Activated gamma-delta T cell (primary cell): ENCODE data around the gene BLVRB.
"Not testable (repeated sequence)": the region's sequence is repeated elsewhere in the genome, so short reads cannot be mapped to it uniquely, and the experiment has no call there.

Experiments
- DNase-seq: peaks from one replicate; lab custom pipeline; 2025; lab: John Stamatoyannopoulos, UW
- total RNA-seq, 2 donors: gene quantifications; one replicate each; lab custom pipeline; 2026; lab: John Stamatoyannopoulos, UW

Gene BLVRB
- total RNA-seq: 5.7 to 7.8 reads per million in 2 donors

DNA sequence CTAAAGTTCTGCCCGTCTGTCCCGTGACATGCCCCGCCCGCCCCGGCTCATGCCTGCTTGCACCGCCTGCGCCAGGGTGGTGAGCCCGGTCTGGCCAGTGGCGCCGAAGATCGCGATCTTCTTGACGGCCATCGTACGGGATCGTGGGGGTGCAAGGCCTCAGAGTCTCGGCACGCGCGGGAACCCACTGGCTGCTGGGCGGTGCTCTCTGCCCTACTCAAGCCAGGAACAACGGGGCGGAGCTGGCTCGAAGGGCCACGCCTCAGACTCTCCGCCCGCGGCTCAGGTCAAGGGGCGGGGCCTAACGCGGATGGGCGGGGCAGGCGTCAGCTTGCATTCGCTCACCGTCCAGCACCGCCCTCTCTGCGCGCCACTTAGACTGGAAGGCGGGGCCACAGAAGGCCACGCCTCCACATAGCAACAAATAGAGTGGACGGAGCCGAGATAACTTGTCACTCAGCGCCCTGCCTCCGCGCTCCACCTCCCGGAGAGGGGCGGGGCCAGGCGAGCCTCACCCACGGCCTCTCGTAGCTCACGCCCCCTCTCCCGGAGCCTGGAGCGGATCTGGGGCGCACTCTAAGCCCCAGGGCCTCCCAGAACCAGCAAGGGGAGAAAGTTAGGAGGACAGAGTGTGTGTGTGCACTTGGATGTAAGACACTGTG lies at the start of gene BLVRB:
Gene BLVRB, minus strand, starts transcription at position 189 of the 662 bp plus-strand sequence. Its CDS starts 57 bp downstream, at position 132.
- peak; percentile 97 for DNase-seq

DNA sequence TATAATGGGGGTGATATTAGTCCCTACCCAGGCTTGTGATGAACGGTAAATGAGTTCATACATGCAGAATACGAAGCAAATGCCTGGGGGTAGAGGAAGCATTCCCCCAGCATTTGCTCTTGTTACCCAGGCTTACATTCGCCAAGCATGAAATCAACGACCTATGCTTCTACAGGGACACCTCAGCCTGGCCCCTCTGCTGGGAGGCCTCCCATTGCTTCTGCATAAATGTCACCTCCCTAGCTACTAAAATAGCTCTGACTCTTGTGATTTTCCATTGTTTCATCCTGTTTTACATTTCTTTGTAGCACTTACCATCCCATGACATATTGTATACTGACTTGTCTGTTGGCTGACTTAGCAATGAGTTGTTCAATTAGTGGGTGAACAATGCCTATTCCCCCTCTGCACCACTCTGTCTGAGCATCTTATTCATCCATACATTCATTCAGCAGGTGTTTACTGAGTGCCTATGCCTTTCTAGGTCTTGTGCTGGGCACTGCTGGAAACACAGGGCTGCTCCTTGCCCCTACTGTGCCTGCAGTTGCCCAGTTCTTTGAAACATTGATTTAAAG lies 48.3 kb upstream of the BLVRB start:
- no peak for DNase-seq

DNA sequence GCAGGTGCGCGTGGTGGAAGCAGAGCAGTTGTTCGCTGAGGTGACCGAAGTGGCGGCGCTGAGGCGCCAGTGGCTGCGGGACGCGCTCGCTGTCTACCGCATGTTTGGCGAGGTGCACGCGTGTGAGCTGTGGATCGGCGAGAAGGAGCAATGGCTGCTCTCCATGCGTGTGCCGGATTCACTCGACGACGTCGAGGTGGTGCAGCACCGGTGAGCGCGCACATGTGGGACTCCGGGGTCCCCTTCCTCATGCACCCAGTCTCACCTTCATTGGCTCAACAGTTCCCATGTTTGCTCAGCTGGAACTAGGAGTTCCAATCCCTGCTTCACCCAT lies 47.8 kb upstream of the BLVRB start:
- no peak for DNase-seq

DNA sequence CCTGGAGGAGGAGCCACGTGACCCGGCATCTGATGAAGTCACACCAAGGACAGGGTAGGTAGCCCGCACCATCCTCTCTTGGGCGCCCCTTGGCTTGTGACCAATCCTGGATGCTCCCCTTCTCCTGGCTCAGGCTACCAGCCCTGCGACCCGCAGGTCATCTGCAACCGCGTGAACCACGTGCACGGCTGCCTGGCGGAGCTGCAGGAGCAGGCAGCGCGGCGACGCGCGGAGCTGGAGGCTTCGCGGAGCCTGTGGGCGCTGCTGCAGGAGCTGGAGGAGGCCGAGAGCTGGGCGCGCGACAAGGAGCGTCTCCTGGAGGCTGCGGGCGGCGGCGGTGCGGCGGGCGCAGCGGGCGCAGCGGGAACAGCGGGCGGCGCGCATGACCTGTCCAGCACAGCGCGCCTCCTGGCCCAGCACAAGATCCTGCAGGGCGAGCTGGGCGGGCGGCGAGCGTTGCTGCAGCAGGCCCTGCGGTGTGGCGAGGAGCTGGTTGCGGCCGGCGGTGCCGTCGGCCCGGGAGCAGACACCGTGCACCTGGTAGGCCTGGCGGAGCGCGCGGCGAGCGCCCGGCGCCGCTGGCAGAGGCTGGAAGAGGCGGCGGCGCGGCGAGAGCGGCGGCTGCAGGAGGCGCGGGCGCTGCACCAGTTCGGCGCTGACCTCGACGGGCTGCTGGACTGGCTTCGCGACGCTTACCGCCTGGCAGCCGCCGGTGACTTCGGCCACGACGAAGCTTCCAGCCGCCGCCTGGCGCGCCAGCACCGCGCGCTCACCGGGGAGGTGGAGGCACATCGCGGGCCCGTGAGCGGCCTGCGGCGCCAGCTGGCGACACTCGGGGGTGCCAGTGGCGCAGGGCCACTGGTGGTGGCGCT lies 47.2 kb upstream of the BLVRB start:
- no peak for DNase-seq

DNA sequence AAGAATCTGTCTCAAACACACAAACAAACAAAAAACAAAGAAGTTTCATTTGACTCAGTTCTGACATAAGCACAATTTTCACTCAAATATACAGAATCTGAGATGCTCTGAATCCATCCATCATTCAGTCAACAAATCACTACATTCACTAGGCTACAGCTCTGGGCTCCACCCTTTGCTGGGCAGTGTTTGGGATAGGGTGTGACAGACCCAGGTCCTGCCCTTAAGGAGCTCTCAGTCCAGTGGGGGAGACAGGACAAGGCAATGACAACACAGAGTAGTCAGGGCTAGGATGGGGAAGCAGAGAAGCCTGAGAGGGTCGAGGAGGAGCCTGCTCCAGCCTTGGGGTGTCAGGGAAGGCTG lies 46.5 kb upstream of the BLVRB start:
- no peak for DNase-seq

DNA sequence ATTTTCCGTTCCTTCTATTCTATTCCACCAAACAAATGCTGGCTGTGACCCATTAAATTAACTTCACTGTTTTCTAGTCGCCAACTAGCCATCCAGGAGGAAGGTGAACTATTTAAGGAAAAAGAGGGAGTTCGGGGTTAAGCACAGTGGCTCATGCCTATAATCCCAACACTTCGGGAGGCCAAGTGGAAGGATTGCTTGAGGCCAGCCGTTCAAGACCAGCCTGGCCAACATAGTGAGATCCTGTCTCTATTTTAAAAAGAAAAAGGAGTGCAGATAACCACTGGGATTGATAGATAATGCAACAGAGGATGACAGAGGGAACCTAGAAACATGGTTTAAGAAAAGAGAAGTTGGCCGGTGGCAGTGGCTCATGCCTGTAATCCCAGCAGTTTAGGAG lies 45.9 kb upstream of the BLVRB start:
- DNase-seq: no peak

DNA sequence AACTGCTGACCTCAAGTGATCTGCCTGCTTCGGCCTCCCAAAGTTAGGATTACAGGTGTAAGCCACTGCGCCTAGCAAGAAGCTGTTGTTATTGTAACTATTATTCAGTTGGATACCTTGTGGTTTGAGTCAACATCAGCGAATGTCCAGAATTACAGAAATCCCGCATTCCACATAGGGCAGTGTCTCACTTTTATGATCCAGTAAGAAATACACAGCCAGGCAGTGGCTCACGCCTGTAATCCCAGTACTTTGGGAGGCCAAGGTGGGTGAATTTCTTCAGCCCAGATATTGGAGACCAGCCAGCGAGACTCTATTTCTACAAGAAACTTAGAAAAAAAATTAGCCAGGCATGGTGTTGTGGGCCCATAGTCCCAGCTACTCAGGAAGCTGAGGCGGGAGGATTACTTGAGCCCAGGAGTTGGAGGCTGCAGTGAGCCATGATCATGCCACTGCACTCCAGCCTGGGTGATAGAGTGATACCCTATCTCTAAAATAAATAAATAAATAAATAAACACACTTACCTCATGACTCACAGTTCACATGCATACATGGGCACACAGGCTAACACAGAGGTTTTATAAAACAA lies 45.1 kb upstream of the BLVRB start:
- no peak for DNase-seq

DNA sequence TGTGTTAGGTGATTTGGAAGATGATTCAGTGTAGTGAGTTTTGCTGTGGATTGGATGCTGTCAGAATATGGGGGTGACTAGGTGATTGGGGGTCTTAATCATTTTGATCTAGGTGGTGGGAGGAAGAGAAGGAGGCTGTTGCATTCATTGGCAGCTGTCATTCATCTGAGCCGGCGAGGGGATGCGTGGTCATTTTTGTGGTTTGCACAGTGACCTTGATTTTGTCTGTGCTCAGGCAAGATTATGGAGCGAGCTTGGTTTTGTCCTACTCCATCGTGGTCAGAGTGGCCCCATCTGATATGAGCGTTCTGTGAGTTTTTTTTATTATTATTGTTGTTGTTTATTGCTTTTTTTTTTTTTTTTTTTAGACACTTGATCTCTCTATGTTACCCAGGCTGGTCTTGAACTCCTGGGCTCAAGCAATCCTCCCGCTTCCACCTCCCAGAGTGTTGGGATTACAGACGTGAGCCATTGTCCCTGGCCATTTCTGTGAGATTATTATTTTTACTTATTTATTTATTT lies 43.3 kb upstream of the BLVRB start:
- no peak for DNase-seq

DNA sequence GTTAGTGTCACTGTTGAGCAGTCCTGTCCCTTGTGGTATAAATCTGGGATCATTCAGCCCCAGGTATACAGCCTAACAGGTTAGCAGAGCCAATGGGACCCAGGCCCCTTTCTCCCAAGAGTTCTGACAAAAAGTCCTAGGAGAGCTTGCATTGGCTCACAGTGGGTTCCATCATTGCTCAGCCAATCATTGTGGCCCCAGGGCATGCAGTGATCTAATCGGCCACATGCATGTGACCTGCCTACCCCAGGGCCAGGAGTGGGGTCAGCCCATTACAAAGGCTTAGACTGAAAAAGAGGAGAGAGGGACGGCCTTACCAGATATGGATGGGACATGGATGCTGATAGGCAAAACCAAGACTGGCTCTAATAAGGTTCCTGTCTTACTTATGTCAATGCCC lies 42.3 kb upstream of the BLVRB start:
- no peak for DNase-seq

DNA sequence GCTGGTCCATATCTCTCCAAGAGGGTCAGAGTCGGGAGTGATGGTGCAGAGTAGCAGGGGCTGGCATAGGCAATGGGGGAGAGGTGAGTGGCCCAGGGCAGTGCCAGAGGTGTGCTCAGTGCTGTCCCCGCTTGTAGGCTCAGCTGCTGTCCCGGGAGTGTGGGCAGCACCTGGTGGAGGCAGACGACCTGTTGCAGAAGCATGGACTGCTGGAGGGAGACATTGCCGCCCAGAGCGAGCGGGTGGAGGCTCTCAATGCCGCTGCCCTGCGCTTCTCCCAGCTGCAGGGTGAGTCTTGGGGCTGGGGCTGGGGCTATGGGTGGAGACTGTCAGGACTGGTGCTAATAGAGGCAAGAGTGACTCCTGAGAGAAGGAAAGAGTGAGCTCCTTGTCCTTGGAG lies 40.6 kb upstream of the BLVRB start:
- DNase-seq: no peak

DNA sequence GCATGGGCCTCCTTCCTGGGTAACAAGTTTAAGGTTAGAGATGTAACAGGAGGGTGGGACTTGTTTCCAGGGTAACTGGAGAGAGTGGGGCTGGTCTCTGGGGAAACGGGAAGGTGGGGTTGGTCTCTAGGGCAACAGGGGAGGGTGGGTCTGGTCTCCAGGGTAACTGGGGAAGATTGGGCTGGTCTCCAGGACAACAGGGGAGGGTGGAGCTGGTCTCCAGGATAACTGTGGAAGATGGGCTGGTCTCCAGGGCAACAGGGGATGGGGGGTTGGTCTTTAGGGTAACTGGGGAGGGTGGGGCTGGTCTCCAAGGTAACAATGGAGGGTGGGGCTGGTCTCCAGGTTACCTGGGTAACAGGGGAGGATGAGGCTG lies 37.8 kb upstream of the BLVRB start:
- no peak for DNase-seq

DNA sequence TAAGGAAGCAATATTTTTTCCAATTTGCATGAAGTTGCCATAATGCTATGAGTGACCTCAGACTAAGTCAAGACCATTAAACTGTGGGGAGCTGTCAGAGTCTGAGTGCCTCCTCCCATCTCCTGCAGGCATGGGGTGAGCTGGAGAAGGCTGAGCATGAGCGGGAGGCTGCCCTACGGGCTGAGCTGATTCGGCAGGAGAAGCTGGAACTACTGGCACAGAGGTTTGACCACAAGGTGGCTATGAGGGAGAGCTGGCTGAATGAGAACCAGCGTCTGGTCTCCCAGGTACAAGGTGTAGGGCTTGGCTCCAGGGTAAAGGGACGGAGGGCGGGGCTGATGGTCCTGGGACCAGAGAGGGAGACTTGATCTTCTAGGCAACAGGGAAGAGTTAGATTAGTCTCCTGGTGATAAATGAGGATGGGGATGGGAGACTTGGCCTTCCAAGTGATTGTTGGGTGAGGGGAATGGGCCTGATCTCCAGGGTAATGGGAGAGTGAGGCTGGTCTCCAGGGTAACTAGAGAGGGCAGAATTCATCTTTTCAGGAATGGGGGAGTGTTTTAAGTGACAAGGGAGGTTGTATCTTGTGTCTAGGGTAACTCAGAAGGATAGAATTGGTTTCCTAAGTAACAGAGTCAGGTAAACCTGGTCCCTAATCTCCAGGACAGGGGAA lies 37.2 kb upstream of the BLVRB start:
- no peak for DNase-seq

DNA sequence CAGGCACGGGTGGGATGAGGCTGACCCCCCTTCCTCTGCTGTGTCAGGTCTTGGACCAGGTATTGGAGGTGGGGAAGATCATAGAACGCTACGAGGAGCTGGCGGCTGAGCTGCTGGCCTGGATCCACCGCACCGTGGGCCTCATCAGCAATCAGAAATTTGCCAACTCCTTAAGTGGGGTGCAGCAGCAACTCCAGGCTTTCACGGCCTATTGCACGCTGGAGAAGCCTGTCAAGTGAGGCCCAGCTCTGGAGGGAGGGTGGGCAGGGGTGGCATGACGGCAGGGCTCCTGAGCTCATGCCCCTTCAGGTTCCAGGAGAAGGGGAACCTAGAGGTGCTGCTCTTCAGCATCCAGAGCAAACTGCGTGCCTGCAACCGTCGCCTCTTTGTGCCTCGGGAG lies 36.5 kb upstream of the BLVRB start:
- no peak for DNase-seq

DNA sequence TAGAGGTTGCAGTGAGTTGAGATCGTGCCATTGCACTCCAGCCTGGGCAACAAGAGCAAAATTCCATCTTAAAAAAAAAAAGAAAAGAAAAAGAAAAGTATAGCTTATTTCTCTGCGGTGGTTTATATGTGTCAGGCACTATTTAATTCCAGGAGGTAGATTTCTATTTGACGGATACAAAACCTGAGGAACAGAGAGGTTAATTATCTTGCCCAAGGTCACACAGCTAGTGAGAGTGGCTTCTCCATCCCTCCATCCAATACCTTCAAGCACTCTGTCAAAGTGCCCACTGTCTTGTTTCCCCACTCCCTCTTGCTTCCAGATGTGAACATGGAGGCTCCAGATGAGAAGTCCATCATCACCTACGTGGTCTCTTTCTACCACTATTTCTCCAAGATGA lies 36.1 kb upstream of the BLVRB start:
- DNase-seq: no peak

DNA sequence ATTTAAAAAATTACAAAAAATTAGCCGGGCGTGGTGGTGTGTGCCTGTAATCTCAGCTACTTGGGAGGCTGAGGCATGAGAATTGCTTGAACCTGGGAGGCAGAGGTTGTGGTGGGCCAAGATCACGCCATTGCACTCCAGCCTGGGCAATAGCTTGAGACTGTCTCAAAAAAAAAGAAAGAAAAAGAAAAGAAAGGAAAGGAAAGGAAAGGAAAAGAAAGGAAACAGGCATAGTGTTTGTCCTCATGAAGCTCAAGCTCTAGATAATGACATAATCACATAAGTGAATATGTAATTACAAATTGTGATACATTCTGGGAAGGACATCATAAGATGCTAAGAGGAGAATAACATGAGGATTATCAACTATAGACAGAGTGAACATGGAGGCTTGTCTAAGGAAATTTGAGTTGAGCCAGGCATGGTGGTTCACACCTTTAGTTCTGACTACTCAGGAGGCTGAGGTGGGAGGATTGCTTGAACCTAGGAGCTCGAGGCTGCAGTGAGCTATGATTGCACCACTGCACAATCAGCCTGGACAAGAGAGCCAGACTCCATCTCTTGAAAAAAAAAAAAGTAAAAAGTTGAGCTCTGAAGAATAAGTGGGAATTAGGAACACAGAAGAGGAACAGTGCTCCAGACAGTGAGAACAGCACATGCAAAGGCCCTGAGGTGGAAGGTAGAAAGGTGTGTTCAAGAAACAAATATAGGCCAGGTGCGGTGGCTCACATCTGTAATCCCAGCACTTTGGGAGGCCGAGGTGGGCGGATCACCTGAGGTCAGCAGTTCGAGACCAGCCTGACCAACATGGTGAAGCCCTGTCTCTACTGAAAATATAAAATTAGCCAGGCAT lies 35.4 kb upstream of the BLVRB start:
- DNase-seq: not testable (repeated sequence)

DNA sequence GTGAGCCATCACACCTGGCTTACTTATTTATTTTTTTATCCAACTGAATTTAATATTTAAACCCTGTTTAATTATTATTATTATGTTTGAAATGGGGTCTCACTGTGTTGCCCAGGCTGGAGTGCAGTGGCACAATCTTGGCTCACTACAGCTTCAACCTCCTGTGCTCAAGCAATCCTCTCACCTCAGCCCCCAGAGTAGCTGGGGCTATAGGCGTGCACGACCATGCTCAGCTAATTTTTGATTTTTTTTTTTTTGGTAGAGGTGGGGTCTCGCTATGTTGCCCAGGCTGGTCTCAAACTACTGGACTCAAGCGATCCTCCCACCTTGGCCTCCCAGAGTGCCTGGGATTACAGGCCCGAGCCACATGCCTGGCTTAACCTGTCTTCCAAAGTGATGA lies 33.8 kb upstream of the BLVRB start:
- no peak for DNase-seq

DNA sequence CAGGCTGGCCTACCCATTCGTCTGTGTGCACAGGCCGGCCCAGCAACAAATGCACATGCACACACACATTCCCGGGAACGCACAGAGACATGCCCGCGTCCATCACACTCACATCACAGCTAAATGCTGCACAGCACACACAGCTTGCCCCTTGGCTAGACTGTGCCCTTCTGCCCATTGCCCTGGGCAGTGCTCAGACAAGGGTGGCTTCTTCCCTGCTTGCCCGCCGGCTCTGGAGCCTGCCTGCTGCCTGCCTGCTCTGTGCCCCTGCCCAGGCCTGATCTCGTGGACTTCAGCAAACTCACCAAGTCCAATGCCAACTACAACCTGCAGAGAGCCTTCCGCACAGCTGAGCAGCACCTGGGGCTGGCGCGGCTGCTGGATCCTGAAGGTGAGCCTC lies 31.7 kb upstream of the BLVRB start:
- DNase-seq: no peak

DNA sequence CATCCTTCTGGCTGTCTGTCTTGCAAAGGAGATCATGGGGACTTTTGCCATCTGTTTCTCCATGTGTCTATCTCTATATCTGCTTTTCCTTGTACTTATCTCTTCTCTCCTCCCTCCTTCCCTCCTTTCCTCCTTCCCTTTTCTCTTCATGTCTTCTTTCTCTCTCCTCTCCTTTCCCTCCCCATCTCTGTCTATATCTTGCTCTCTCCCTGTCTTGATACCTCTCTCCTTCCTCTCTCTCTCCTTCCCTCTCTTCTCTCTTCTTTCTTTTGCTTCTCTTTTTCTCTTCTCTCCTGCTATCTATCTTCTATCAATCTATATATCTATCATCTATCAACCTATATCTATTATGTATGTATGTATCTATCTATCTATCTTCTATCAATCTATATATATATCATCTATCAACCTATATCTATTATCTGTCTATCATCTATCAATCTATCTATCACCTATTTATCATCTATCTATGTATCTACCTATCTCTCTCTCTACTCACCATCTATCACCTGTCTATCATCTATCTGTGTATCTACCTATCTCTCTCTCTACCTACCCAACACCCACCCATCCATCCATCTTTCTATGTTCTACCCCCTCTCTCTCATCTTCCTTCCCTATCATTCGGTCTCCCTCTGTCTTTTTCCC lies 28.8 kb upstream of the BLVRB start:
- no peak for DNase-seq

DNA sequence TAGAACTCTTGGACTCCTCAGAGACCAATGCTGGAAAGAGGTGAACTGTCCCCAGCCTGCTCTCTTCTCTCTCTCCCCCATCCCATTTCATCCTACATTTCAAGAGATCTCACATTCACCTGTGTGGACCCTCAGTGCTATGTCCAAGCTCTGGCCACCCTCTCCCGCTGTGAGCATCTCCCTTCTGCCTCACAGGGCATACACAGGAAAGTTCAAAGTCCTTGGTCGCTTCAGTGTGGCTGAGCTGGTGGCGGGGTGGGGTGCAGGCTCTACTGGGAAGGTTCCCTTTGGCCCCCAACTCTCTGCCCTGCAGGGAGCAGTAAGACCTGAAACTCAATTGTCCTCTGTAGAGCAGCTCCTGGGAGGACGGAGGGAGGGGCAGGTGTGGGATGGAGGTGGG lies 28.2 kb upstream of the BLVRB start:
- no peak for DNase-seq

DNA sequence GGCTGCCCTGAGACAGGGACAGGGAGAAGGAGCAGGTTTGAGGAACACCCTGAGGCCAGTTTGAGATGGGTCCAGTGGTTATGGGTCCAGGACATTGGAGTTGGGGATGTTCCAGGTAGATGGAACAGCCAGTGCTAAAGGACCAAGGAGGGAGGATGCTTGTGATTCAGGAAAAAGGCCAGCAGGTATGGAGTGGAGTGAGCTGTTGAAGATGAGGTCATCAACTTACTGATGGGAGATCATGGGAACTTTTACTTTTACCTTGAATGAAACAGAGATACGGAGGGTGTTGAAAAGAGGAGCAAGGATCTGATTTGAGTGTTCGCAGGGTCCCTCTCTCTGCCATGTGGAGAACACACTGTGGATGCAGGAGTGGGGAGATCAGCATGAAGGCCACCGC lies 26.7 kb upstream of the BLVRB start:
- DNase-seq: no peak

DNA sequence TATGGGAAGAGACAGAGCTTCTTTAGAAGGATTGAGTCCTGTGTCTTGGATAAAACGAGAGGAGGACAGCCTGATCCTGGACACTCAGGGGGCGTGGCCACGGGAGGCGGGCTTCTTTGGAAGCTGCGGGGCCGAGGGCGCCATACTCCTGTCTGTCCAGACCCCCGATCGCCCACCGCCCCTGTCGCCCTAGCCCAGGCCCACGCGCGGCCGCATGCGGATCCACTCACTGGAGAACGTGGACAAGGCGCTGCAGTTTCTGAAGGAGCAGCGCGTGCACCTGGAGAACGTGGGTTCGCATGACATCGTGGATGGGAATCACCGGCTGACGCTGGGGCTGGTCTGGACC lies 24.3 kb upstream of the BLVRB start:
- no peak for DNase-seq
